Measurements from ENCODE around the gene EXOC2.

DNA sequence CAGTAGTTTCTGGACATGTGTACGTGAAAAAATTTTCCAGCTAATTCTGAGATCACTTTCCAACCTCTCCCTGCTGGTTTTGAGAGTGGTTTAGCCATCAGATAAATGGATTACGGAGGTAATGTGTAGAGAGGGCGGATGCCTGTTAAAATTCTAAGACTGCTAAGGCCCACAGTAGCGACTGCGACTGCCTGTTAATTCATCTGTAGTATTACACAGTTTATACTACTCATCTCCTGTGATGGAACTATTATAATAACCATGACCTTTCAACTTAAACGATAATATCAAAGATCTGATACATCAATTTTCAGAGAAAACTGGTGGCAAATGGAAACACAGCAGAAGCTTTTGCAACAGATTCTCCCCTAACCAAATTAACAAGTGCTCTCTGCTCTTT is 199.1 kb downstream of the EXOC2 start:
- TF ChIP-seq, protein P1, sequence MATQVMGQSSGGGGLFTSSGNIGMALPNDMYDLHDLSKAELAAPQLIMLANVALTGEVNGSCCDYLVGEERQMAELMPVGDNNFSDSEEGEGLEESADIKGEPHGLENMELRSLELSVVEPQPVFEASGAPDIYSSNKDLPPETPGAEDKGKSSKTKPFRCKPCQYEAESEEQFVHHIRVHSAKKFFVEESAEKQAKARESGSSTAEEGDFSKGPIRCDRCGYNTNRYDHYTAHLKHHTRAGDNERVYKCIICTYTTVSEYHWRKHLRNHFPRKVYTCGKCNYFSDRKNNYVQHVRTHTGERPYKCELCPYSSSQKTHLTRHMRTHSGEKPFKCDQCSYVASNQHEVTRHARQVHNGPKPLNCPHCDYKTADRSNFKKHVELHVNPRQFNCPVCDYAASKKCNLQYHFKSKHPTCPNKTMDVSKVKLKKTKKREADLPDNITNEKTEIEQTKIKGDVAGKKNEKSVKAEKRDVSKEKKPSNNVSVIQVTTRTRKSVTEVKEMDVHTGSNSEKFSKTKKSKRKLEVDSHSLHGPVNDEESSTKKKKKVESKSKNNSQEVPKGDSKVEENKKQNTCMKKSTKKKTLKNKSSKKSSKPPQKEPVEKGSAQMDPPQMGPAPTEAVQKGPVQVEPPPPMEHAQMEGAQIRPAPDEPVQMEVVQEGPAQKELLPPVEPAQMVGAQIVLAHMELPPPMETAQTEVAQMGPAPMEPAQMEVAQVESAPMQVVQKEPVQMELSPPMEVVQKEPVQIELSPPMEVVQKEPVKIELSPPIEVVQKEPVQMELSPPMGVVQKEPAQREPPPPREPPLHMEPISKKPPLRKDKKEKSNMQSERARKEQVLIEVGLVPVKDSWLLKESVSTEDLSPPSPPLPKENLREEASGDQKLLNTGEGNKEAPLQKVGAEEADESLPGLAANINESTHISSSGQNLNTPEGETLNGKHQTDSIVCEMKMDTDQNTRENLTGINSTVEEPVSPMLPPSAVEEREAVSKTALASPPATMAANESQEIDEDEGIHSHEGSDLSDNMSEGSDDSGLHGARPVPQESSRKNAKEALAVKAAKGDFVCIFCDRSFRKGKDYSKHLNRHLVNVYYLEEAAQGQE (IDR thresholded peaks at IDR 0.05; ENCODE audit: insufficient read depth in 1 of 2, low read depth in 2 of 2, low read length in 2 of 2), result no peak
- TF ChIP-seq POLR2AphosphoS5 (IDR thresholded peaks at IDR 0.05; ENCODE audit: low read depth, low read length), result no peak
- TF ChIP-seq TAF1 (IDR thresholded peaks at IDR 0.05; ENCODE audit: borderline replicate concordance, insufficient read depth, low read length), result no peak
- no peak for TF ChIP-seq SIN3A (IDR thresholded peaks at IDR 0.05; ENCODE audit: borderline replicate concordance, insufficient read depth, low read length)
